ENCODE measurements around the gene ETV6. TPM values are rescaled to one million over a fixed set of nuclear protein-coding genes. Genes with fewer than 3 reads are reported as not detected.

ETV6 gene
- total RNA-seq: 5.5 and 6.6 TPM in 2 replicates

DNA sequence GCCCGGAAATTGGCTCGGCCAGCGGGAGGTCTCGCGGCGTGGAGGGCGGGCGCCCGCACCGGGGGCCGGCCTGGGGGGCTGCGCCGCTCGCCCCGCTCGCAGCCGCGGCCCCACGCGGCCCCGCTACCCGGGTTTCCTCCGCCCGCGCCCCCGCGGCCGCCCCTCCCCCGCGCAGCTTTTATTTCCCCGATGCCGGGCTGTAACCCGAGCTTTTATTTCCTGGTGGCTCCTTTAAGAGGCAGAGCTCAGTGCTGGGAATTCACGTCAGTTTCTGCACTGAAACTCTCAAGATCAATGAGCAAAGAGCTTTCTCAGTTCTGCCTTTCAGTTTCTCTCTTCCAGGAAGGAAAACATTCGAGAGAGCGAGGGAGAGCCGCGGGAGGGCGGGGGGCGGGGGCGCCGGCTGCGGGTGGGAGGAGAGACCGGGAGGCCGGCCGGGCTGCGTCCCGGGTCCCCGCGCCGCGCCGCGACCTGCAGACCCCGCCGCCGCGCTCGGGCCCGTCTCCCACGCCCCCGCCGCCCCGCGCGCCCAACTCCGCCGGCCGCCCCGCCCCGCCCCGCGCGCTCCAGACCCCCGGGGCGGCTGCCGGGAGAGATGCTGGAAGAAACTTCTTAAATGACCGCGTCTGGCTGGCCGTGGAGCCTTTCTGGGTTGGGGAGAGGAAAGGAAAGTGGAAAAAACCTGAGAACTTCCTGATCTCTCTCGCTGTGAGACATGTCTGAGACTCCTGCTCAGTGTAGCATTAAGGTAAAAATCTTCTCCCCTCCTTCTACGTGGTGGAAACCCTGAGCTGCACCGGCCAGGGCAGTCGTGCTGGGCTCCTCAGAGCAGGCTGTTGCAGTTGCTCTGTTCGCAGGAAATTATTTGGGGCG lies at the start of gene ETV6:
ETV6 (plus strand) TSS at position 262 of the 873 bp plus-strand sequence; CDS start at position 716, 454 bp downstream.

Data from myometrial cell (primary cell).